Stimulated activated CD8-positive, alpha-beta memory T cell treated with anti-CD3 and anti-CD28 coated beads, Interleukin-12 subunit alpha, Interleukin-12 subunit beta, amount 100 ng/mL, for 4 hours (primary cell): Measurements from ENCODE around the gene RMND1.
"Not testable (repeated sequence)": the region's sequence is repeated elsewhere in the genome, so short reads cannot be mapped to it uniquely, and the experiment has no call there.

Experiments
- DNase-seq: peaks from one replicate; pipeline ENCODE4 v3.0.0-alpha.2; 2020; ENCODE audit warnings: low read depth

Gene RMND1, protein sequence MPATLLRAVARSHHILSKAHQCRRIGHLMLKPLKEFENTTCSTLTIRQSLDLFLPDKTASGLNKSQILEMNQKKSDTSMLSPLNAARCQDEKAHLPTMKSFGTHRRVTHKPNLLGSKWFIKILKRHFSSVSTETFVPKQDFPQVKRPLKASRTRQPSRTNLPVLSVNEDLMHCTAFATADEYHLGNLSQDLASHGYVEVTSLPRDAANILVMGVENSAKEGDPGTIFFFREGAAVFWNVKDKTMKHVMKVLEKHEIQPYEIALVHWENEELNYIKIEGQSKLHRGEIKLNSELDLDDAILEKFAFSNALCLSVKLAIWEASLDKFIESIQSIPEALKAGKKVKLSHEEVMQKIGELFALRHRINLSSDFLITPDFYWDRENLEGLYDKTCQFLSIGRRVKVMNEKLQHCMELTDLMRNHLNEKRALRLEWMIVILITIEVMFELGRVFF

DNA sequence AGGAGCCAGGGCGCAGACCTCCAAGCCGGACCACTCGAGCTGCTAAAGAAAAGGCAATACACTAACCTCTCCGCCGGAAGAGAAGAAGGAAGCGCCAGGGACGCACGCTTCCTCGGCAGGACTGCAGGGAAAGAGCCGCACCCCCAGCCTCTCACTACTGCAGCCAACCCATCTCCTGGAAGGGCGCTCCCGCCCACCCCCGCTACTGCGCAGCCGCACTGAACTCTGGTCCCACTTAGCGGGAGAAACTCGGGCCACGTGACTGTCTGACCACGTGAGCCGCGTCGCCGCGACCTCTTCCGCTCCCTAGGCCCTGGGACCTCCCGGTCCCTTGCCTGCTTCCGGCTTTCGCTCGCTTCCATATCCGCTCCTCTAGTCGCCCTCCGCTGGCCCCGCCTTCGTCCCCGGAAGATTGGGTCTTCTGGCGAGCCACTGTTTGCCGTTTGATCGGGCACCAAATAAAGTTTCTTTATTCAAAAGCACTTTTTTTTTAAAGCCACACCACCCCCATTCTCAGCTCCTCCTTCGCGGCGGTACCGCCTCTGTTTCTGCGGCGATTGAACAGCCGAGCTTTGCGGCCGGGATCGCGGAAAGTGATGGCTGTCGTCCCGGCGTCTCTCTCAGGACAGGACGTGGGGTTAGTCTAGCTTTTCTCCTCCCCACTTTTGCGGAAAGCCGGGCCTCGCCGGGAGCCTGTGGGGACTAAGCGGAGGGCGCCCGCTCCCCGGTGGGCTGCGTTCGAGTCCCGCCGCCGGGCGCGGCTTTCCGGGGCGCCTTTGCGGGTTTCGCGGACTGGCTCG lies at the start of gene RMND1:
Gene RMND1 (minus strand): TSS at position 177 of the 800 bp plus-strand sequence. CDS start 6,315 bp downstream, outside the sequence.
- DNase-seq, result peak; percentile 97

DNA sequence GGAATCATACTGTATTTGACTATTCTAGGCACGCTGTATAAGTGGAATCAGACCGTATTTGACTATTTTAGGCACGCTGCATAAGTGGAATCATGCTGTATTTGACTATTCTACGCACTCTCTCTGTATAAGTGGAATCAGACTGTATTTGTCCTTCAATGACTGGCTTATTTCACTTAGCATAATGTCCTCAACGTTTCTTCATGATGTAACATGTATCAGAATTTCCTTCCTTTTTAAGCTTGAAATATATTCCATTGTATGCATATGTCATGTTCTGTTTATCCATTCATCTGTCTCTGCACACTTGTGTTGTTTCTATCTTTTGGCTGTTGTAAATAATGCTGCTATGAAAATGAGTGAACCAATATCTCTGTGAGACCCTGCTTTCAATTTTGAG lies 47.6 kb upstream of the RMND1 start:
- DNase-seq, result no peak

DNA sequence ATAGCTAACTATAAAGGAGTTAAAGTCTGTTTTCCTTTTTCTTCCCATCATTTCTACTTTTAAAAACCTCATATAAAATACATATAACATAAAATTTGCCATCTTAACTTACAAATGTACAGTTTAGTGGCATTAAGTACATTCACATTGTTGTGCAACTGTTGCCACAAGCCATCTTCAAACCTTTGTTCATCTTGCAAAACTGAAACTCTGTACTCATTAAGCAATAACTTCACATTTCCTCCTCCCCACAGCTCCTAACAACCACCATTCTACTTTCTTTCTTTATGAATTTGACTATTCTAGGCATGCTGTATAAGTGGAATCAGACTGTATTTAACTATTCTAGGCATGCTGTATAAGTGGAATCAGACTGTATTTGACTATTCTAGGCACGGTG lies 46.4 kb upstream of the RMND1 start:
- no peak for DNase-seq

DNA sequence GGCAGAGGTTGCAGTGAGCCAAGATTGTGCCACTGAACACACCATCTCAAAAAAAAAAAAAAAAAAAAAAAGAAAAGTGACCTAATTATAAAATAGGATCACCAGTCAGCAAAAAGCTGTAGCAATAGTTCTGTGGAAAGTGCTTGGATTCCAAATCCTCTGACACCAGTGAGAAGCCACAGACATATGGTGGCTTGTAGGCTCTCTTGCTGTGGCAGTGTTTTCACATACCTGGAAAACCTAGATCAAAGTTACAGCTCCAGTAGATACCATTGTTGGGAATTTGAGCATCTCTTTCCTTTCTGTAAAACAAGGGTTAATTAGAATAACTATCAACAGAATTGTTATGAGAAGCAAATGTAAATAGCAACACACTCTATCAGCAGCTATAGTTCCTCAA lies 46.0 kb upstream of the RMND1 start:
- DNase-seq, result no peak

DNA sequence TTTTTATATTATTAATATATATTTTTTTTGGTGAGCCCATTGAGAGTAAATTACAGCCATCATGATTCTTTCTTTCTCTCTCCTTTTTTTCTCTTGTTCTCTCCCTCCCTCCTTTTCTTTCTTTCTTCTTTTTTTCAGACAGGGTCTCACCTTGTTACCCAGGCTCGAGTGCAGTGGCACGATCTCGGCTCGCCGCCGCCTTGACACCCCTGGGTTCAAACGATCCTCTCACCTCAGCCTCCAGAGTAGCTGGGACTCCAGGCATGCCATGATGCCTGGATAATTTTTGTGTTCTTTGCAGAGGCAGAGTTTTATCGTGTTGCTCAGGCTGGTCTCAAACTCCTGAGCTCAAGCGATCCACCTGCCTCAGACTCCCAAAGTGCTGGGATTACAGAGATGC lies 43.5 kb upstream of the RMND1 start:
- no peak for DNase-seq

DNA sequence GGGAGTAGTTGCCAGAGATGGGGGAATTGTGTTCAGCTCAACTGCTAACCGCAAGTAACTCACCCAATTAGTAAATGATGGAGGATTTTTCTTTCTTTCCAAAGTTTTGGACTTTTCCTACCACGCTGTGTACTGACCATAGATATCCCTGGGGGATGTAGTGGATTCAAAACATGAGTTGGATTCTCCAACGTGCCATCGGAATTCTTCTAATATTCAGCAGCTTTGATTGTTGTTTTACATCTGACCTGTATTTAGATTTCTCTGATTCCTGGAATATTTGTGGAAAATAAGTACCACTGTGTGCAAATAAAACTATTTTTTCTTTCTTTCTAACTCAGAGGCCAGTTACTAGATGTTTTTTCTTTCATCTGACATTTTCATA lies 43.0 kb upstream of the RMND1 start:
- DNase-seq, result no peak

DNA sequence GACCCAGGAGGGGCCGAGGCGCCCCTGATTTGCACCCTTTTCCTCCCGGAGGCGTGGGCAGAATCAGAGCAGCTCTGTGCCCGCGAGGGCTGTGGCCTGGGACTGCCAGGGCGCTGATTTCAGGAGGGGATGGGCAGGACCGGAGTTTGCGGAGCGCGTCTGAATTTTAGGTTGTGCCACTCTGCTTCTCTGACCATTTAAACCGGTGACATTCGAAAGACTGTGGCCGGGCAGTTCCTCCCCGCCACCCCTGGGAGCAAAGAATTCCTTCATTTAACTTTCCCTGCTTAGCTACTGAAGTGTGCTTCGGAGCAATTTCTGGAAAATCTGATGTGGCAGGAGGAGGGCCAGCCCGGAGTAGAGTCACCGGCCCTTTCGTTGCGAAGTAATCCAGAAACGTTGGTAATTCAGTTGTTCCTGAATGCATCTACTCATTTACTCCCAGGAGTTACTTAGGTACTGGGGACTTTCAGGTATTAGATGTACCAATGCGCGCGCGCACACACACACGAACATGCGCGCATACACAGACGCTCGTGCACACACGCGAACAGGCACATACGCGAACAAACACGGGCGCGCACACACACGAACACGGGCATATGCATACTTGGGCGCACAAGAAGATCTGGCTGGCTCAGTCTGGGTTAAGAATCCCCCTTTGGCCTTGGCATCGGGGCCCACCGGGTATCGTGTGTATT lies 42.5 kb upstream of the RMND1 start:
- no peak for DNase-seq

DNA sequence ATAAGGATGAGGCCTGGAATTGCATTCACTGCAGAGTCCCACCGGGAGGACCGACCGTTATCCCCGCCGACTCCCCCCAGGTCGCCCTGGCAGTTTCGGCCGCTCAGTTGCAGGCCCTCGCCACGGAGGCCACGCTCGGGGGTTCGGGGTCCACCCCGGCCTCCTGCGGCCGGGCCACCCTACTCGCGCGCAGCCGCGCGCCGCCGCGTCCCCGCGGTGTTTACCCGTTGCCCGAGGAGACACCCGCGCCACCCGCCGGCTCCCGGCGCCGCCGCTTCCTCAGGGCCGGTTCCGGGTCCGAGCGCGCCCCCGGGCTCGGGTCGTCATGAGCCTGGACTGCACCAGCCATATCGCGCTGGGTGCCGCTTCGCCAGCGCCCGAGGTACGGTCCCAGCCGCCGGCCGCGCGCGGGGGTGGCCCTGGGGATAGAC lies 41.9 kb upstream of the RMND1 start, which contains the start of gene CCDC170:
Gene CCDC170 (plus strand): TSS at position 214 of the 431 bp plus-strand sequence. CDS start 112 bp downstream, at position 326.
- no peak for DNase-seq

DNA sequence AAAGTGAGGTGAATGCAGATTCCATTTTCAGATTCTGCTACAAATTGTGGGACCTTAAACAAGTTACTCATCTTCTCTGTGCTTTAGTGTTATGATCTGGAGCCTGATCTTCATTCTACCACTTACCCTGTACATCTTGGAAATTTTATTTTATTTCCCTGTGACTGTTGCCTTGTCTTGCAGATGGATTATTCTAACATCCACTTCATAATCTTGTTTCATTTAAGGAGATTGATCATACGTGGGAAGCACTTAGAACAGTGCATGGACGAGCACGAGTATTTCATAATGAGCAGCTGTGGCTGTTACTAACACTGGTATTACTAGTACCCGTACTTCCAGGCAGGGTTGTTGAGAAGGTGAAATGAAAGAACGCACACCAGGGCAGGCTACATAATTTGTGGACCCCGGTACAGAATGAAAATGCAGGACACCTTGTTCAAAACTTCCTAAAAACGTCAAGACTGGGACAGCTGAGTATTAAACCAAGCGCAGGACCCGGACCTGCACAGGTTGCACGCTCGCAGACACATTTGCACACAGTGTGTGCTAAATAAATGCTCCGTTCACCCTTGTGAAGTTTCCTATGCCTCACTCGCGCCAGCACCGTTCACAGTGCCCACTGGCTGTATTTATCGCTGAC lies 41.4 kb upstream of the RMND1 start:
- no peak for DNase-seq

DNA sequence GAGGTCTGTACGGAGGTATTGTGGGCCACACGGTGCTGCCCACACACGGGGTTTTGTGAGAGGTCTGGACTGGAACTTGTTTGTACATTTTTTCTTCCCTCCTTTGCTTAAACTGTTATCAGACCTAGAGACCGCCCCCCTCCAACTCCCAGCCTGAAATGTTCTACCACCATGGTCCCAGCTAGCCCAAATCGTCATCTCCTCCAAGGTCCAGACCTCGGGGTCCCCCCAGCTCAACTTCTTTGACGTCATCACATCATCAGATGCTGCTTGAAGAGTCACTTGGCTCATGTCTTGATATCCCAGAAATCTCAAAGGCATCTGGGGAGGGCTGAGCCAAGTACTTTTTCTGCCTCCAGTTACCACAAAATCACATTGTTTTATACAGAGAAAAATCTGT lies 39.1 kb upstream of the RMND1 start:
- no peak for DNase-seq

DNA sequence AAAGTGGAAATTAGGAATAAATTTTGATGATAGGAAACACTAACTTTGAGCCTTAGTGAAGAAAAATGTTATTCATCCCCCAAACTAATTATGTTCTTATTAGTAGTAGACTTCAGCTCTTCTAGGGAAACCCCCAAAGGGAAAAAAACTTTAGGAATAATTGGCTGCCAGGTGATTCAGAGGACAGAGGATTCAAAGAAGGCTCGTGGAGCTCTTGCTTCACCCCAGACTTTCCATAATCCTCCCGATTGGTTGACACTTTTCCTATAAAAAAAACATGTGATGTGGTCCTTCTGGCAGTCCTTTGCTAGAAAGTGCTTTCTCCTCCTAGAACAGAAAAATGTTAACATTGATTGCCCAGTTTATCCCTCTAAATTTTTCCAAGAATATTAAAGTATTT lies 36.3 kb upstream of the RMND1 start:
- DNase-seq, result no peak

DNA sequence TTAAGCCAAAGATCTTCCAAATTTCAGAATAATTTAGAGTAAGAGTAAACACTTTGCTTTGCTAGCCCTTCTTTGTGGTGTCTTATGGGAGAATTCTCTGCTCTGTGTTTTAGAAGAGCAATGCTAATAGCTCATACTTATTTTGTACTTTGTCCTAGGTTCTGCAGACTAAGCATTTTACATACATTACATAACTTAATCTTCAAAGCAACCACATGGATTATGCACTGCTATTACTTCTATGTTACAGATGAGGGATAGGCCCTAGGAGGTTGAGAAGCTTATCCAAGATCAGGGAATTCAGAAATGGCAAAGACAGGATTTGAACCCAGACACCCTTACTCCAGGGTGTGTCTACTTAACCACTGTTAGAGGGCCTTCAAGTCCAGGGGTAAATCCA lies 32.1 kb upstream of the RMND1 start:
- no peak for DNase-seq

DNA sequence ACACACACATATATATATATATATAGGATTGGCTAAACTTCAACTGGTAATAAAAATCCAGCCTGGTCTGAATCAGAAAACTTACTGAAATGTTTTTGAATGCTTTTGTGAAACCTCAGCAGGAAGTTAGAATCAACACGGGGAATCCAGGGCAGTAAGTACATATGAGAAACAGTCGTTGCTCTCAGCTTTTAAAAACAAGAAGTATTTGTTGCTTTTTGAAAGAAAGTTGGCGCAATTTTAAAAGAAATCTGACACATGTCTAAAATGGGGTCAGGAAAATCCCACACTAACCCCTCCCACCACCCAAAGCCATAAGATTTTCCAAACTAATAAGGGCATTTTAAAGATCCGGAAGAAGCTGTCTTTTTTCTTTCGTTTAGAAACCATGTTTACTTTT lies 30.4 kb upstream of the RMND1 start:
- DNase-seq, result no peak

DNA sequence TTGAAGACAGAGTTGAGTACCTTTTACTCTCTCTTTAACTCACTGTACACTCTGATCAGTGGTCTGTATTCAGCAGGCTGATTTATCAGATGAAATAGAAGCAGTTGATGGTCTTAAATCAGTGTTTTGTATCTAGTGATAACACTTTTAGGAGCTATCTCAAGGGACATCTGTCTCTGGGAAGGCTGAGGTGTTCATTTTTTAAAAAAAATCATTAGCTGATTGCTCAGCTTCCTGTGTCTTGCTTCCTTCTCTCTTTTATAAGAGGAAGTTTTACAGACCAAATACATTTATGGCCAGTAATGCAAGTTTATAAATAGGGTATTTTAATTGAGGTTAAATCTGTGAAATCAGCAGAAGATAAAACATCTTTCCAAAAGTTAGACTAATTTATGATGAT lies 29.9 kb upstream of the RMND1 start:
- DNase-seq, result no peak

DNA sequence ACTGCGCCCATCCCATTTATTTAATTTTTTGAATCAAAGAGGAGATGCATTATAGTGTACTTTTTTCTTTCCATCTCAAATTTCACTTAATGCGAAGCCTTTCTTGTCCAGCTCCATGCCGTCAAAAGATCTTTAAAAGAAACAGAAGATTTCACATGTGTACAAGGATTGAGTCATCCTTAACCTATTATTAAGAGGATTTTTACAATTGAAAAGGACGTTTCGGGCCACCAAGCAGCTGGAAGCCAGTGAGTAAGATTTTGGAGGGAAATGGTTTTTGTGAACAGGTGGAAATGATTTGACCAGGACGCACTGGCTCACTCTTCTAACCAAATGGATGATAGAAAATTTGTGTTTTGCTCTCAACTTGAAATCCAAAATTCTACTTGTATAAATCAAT lies 26.7 kb upstream of the RMND1 start:
- no peak for DNase-seq

DNA sequence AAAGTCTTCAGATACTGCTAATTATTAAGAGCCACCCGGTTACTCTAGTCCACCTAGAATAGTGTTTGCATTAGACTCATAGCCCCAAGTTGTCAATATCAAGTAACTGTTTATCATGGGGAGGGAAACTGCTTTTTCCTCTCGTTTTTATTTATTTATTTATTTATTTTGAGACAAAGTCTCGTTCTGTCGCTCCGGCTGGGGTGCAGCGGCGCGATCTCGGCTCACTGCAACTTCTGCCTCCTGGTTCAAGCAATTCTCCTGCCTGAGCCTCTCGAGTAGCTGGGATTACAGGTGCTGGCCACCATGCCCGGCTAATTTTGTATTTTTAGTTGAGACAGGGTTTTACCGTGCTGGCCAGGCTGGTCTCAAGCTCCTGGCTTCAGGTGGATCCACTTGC lies 25.8 kb upstream of the RMND1 start:
- DNase-seq, result no peak

DNA sequence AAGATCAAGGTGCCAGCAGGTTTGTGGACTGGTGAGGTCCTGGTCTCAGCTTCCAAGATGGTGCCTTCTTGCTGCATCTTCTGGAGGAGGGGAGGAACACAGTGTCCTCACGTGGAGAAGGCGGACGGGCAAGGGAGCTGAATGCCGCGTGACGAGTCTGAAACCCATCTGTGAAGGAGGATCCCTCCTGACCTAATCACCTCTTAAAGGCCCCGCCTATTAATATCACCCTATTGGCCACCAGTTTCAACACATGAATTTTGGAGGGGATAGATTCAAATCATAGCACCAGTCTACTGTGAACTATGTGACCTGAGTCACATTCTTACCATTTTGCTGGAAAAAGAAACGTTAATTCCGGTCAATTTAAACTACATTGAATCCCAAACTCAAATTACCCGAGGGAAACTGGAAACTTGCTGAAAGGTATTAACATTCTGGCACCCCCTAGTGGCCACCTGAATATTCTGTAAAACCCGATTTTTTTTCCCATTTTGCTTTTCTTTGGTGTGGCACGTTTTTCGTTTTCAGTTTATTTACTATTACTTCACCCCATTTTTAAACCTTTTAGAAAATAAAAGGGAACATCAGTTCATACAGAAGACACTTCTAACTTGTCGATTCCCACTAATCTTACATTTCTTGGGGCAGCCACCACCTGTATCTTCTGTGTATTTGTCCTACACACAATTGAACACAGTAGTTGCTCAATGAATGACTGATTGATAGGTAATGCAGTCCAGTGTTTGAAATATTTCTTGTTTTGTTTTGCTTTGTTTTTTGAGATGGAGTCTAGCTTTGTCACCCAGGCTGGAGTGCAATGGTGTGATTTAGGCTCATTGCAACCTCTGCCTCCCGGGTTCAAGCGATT lies 24.0 kb upstream of the RMND1 start:
- no peak for DNase-seq

DNA sequence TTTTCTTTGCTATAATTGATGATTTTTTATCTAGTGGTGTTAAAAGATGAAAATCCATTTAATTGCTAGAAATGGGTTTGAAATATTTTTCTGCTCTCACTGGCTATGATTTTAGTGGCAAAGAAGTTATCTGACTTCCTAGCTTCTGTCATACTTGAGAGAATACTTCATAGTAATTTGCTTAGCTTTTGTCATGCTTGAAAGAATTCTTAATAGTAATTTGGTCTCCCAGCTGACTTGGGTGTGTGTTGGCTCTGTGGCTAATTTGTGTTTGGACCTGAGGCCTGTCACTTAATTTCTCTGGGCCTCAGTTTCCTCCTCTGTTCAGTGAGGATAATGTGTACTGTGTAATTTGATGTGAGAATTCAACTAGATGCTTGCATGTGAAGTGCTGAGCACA lies 12.8 kb upstream of the RMND1 start:
- no peak for DNase-seq

DNA sequence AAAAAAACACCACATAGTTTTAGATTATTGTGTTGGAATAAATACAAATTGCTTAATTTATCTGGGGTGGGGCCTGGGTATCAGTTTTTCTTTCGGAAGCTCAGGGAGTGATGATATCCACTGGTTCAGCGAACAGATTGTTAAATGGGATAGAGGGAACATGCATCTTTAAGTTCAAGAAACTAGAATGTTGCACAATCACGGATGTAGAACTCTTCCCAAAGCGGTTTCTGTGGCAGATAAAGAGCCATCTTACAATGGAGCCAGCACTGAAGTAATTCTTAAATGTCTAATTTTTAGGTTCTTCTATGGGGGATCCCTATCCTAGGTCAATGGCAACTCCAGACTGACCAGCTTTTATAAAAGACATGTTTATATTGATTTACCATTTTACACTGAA lies 9.7 kb upstream of the RMND1 start:
- no peak for DNase-seq

DNA sequence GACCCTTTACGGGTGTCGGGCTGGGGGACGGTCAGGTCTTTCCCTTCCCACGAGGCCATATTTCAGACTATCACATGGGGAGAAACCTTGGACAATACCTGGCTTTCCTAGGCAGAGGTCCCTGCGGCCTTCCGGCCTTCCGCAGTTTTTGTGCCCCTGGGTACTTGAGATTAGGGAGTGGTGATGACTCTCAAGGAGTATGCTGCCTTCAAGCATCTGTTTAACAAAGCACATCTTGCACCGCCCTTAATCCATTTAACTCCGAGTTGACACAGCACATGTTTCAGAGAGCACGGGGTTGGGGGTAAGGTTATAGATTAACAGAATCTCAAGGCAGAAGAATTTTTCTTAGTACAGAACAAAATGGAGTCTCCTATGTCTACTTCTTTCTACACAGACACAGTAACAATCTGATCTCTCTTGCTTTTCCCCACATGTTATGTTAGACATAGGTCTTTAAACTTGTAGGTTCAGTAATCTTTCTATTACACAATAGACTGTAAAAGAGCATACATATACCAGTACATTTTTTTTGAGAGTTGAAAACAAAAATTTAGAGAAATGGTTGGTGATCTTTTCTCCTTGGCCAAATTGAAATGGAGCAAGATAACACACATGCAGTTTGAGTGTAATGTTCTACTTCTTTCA lies 3.9 kb upstream of the RMND1 start:
- not testable (repeated sequence) for DNase-seq
